Fibroblast of pulmonary artery (primary cell): ENCODE results near the gene RAB3IP.

Source experiments
- DNase-seq: peaks from one replicate; pipeline ENCODE4 v3.0.0-alpha.2; 2010; ENCODE audit warnings: low read depth
- H3K4me3 ChIP-seq: replicated peaks from 2 replicates; pipeline ENCODE4 v1.5.1; 2011; ENCODE audit warnings: low read depth, mild to moderate bottlenecking, control low read depth, low read length, moderate library complexity
- TF ChIP-seq, protein P1 (sequence below): IDR thresholded peaks from 2 replicates; pipeline ENCODE4 v1.5.1; 2011; ENCODE audit warnings: mild to moderate bottlenecking, control low read depth, low read length, inconsistent platforms; ENCODE audit errors: missing control alignments

The RAB3IP gene

DNA sequence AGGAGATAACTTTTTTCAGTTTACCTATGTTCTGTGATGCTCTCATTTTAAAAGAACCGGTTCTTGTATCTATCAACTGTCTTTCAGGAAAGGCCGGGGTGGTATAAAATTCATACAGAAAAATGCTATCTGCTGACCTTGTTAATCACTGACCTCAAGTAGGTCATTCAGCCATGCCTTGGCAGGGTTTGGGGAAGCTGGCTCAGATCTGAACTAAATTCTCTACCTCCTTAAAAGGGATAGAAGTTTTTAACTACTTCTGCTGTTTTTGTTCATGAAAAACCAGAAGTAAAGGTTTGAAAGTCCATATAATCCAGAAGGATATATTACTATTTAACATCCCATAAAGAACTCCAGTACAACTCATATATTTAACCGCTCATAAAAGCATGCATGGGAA, 96.4 kb downstream of the RAB3IP start:
- no peak overlapping the region for H3K4me3 ChIP-seq
- DNase-seq = no peak
- TF ChIP-seq, protein P1, sequence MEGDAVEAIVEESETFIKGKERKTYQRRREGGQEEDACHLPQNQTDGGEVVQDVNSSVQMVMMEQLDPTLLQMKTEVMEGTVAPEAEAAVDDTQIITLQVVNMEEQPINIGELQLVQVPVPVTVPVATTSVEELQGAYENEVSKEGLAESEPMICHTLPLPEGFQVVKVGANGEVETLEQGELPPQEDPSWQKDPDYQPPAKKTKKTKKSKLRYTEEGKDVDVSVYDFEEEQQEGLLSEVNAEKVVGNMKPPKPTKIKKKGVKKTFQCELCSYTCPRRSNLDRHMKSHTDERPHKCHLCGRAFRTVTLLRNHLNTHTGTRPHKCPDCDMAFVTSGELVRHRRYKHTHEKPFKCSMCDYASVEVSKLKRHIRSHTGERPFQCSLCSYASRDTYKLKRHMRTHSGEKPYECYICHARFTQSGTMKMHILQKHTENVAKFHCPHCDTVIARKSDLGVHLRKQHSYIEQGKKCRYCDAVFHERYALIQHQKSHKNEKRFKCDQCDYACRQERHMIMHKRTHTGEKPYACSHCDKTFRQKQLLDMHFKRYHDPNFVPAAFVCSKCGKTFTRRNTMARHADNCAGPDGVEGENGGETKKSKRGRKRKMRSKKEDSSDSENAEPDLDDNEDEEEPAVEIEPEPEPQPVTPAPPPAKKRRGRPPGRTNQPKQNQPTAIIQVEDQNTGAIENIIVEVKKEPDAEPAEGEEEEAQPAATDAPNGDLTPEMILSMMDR = no peak

DNA sequence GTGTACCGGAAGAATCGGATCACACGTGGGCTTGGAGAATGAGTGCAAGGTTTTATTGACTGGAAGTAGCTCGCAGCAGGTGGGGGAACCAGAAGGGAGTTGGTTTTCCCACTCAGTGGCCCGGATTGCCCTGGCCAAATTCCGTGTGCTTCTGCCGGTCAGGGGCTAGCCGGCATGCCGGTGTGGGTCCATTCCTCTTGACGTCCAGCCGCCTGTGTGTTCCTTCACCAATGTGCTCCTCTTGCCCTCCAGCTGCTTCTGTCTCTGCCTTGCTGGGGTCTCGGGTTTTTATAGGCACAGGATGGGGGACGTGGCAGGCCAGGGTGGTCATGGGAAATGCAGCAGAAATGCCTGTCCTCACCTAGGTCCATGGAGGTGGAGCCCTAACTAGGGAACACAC, 97.4 kb downstream of the RAB3IP start:
- TF ChIP-seq, protein P1 = no peak
- no peak for DNase-seq
- no peak overlapping the region for H3K4me3 ChIP-seq

DNA sequence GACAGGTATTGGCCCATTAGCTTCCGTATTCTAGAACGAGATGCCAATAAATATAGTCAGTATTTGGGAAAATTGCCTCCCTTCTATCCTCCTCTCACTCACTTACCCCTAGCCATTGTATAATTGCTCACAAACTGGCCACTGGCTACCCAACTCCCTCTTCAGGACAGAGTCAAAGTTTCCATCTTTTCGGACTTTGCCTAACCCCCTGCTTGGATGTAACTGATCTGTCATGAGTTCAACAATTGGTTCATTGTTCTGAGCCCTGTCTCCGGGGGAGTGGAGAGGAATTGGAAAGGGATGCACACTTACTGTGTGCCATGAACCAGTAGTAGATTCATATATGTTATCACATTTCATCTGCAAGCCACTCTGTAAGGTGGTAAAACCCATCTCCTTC, 98.5 kb downstream of the RAB3IP start:
- DNase-seq = no peak
- H3K4me3 ChIP-seq = no peak overlapping the region
- TF ChIP-seq, protein P1 = no peak

DNA sequence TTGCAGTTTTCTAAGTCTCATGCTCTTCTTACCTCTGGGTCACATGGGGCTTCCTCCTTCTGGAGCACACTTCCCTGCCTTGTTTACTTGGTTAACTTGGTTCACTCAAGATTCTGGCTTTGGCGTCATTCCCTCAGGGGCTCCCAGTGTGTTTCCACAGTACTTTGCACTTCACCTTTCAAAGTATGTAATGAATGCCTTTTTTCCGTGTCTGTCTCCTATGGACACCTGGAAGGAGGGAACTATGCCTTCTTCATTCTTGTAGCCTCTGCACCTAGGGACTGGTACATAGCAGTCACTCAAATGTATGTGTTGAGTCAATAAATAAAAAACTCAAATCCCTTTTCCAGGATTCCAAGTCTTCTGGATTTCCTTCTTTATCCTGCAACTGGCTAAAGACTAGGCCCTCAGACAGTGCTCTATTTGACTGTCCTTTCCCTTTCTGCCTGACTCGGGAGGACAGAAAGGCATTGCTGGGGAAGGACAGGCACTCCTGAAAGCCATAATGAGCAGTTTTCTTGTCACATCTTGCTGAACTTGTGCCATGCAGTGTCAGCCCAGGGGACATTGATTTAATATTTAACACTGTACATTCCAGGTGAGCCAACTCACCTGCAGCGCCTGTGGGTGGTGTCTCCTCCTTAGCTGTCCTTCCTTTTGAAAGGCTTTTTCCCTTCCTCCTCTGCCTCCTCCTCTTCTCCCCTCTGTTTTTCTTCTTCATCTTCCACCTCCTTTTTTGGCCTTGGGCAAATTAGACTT, 99.2 kb downstream of the RAB3IP start:
- no peak for DNase-seq
- TF ChIP-seq, protein P1 = no peak
- no peak overlapping the region for H3K4me3 ChIP-seq

DNA sequence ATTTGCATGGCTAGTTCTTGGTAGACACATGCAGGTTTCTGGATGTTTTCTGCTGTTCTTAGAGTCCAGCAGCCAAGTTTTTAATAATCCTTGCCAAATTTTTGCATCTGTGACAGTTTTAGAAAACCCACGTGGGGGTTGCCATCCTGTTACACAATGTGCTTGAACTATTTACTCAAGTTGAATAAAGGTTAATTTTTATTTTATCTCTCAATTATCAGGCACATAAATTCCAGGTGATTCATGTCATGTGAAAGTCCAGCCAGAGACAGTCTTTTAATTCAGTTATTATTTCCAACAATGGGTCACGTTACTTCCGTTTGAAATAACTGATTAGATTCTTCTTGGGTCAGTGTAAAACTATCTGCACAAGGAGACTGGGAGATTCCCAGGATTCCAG, 102.1 kb downstream of the RAB3IP start:
- TF ChIP-seq, protein P1 = no peak

DNA sequence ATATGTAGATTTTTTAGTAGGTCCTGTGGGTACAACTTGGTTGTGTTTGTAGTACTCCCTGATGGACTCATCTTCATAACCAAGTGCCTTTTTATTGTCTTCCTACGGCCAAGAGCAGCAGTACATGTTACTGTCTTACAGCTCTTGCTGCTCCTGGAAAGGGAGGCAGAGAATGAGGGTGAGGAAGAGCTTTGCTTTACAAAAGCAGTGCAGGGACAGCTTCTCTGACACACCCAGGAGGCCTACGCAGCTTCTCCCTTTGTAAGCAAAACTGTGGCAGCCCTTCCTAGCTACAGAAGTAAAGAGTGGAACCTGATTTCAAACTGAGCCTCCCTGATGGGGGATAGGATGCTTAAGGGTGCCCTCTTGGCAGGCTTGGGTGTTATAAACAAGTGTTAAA, 104.9 kb downstream of the RAB3IP start:
- no peak for DNase-seq

More for the DNA sequence above, 102.1 kb downstream of the RAB3IP start:
- DNase-seq = peak; percentile 82
- no peak overlapping the region for H3K4me3 ChIP-seq

DNA sequence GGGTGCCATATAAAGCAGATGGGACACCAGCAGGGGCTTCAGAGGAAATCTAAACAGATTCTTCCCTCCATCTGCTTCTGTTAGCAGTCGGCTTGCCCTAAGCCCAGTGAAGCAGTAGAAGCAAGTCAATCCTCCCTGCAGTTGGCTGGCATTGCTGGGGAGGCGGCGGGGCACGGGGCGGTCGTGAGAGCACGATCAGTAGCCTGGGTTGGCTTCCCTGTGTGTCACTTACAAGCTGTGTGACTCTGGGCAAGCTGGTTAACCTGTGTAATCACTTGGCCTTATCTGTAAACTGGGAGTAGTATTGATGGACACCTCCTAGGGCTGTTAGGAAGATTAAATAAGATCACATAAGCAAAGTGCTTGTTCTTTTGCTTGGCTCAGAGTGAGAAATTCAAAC, 105.8 kb downstream of the RAB3IP start:
- TF ChIP-seq, protein P1 = no peak

More for the DNA sequence above, 104.9 kb downstream of the RAB3IP start:
- H3K4me3 ChIP-seq = no peak overlapping the region
- TF ChIP-seq, protein P1 = no peak

More for the DNA sequence above, 105.8 kb downstream of the RAB3IP start:
- DNase-seq = no peak
- no peak overlapping the region for H3K4me3 ChIP-seq
